Measurements from ENCODE around the gene ATP11A.

- TF ChIP-seq CTCF (IDR thresholded peaks at IDR 0.05), result no peak
- no peak for TF ChIP-seq POLR2A (IDR thresholded peaks at IDR 0.05)
Observed at GRCh38 chr13:112658808-112659207, 31.0 kb upstream of the ATP11A start.

All from thyroid gland (tissue), 4 donors.